GM21723 (cell line): Measurements from ENCODE around the gene SH2D6.
A peak's percentile ranks its signal among the peaks of the same experiment; 100 is the strongest.
"Not testable (repeated sequence)": the region's sequence is repeated elsewhere in the genome, so short reads cannot be mapped to it uniquely, and the experiment has no call there.

ENCODE experiments used
- ATAC-seq: cut with Tn5 transposase; IDR thresholded peaks from one replicate; pipeline ENCODE4 v1.9.1; 2021; ENCODE audit warnings: mild to moderate bottlenecking, moderate library complexity; ENCODE audit not compliant: unreplicated experiment

SH2D6 gene

DNA sequence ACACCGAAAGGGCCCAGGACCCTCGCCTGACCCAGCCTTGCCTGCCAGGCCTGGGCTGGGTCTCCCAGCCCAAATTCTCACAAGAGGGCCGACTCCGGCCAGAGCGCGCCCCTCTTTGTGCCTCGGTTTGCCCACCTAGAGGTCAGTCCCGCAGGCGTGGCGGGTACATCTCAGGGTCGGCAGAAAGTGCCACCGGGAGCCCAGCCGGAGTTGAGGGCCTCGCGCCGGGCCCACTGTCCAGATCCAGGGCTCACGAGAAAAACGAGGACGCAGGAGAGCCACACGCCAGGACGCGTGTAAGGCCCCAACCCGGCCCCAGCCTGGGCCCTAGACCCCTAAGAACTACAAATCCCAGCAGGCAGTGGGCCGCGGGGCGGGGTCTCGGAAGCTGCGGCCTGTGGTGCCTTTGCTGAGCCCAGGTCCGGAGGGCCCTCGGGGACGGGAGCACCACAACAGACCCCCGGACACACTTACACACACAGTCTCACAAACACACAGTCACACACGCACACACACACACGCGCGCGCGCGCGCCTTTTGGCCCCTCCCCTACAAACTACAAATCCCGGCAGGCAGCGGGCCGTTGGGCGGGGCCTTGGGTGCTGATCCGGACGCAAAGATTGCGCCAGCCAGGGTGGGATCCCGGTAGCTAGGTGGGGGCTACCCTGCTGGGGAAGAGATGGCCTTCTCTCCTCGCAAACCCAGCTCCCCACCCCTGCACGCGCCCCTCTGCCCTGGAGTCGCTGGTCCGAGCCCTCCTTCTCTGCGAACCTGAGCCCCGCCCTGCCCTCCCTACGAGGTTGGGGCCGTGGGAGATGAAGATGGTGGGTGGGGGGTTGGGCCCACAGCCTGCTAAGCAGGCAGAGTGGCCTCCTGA, at the start of gene SH2D6:
SH2D6 (plus strand) TSS at position 583 of the 877 bp plus-strand sequence. CDS start 10,752 bp downstream, outside the sequence.
- peak; percentile 82 for ATAC-seq

DNA sequence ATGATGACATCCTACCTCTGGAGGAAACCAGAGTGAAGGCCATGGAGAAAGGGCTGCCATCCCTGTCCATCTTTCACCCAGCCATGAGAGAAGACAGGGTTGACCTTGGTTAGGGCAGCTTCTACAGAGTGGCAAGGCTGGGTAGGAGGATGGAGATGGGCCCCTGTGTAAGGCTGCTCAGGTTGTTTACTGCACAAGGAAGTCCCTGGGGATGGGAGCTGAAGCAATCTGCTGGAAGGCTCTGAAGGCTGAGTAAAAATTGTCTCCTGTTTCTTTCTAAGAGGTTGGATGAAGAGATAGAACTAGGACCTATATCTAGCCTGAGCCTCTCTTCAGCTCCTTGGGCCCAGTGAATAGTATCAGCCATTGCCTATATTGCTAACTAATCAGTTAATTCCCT, 49.6 kb upstream of the SH2D6 start:
- no peak for ATAC-seq

DNA sequence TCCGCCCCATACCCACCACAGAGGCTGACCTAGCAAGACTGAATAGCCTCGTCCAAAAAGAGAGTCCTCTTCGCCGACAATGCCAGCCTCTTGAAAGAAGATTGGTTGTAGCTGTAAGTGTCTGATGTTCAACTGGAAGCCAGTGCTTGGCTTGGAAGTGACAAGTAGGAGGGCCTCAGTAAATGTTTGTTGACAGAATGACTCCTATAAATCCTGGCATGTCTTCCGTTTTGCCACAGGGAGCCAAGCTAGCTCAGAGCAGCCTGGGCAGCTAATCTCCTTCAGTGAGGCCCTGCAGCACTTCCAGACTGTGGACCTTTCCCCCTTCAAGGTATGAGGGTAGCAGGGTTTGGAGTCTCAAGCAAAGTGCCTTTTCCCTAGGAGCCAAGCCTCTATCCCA, 49.0 kb upstream of the SH2D6 start:
- ATAC-seq, result no peak

DNA sequence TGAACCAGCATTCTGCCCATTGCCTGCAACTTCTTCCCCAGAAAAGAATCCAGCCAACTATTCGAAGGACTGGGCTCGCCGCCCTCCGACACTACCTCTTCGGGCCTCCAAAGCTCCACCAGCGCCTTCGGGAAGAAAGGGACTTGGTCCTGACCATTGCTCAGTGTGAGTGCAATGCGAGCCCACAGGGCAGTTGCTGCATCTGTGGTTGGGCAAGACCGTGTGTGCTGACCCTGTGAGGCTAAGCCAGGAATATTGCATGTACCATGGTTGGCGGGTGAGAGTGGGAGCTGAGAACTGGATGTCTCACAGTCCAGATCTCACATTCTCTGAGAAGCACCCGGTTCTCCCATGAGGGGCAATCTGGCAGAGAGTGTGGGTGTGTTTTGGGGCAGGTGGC, 47.5 kb upstream of the SH2D6 start:
- ATAC-seq, result no peak

DNA sequence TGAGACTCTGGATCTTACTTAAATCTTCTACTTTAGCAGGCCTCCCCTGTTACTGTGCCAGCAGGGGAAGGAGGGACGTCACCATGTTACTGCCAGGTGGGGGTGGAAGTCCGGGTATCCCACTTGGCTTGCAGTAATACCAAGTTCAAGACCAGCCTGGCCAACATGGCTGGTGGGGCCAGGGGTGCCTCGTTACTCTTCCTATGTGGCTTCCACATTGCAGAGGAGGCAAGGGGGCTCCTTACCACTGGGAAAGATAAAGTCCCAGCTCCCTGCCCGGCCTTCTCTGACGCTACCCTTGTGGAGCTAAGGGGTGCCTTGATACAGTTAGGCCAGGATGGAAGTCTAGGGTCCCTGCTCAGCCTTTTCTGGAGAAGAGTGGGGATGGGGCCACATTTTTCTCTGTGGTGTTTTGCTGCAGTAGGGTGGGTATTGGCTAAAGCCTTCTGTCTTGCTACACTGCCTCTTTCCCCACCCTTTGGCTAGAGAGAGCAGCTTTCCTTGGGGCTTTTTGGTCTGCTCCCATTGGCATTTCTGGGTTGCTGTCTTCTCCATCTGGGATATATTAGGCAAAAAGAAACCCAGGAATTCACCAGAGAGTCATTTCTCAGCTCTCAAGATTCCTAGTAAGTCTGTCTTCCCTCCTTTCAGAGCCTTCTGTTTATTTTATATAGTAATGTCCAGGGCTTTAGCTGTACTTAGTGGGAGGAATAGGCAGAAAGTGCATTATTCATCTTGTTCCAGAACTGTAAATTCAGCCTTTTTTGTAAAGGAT, 42.0 kb upstream of the SH2D6 start:
- no peak for ATAC-seq

DNA sequence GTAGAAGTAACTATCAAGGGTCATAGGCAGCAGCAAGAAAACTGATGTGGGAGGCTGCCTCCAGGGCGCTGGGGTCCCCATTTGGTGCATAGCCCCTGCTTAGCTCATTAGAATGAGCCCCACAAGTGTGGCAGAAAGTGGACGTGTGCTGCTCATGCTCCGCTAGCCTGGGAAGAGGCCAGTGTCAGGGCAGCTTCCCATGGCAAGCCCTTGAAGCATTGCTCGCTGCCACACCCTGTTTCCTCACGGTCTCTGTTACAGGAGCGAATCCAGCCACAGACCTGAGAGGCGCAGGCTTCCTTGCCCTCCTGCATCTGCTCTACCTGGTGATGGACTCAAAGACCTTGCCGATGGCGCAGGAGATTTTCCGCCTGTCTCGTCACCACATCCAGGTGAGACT, 41.4 kb upstream of the SH2D6 start:
- no peak for ATAC-seq

DNA sequence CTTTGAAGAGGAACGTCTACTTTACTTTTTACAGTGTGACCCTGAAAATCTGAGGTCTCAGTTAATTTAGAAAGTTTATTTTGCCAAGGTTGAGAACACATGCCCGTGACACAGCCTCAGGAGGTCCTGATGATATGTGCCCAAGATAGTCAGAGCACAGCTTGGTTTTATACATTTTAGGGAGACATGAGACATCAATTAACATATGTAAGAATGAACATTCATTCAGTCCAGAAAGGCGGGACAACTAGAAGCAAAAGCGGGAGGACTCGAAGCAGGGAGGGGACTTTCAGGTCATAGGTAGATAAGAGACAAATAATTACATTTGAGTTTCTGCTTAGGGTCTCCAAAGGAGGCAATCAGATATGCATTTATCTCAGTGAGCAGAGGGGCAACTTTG, 40.3 kb upstream of the SH2D6 start:
- ATAC-seq, result no peak

DNA sequence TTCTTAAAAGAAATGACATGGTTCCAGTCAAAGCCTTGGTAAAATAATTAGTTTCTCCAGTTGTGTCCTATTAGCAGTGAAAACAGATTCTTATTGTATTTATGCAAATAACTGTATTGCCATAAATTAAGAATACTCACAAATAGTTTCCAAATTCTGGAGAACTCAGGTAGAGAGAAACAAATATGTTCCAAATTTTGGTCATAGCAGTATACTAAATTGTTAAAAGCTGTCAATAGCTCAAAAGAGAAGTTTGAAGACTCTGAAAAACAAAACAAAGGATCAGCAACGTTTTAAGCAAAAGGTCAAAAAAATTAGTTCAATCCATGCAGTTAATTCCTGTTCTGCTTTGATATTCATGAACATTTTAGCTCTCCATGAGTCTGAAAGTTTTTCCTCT, 38.5 kb upstream of the SH2D6 start:
- no peak for ATAC-seq

DNA sequence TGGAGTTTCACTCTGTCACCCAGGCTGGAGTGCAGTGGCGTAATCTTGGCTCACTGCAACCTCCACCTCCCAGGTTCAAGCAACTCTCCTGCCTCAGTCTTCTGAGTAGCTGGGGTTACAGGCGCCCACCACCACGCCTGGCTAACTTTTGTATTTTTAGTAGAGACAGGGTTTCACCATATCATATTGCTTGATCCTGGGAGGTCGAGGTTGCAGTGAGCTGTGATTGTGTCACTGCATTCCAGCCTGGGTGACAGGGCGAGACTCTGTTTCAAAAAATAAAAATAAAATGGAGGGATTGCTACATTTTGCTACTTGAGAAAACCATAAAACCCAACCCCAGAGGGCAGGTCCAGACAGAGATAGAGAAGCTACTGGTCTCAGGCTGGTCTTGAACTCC, 35.4 kb upstream of the SH2D6 start:
- ATAC-seq, result not testable (repeated sequence)

DNA sequence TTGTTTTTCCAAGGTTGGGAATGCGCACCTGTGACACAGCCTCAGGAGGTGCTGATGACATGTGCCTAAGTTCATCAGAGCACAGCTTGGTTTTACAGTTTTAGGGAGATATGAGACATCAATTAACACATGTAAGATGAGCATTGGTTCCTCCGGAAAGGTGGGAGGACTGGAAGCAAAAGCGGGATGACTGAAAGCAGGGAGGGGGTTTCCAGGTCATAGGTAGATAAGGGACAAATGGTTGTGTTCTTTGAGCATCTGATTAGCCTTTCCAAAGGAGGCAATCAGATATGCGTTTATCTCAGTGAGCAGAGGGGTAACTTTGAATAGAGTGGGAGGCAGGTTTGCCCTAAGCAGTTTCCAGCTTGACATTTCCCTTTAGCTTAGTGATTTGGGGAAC, 34.7 kb upstream of the SH2D6 start:
- ATAC-seq, result no peak

DNA sequence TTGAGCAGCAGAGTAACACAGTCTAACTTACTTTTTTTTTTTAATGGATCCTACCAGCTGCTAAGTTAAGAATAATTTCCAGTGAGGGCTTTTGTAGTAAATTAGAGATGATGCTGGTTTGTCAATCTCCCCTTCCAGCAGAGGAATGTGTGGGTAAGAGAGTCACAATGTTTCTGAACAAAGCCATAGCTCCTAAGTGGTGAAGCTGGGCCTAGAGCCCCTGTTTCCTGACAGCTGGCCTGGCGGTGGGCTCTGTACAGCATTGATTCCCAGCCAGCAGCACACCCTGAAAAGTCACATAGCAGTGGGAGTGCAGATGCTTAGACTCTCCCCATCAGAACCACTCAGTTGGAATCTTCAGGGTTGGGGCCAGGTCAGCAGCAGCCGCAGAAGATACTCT, 32.8 kb upstream of the SH2D6 start:
- ATAC-seq, result no peak

DNA sequence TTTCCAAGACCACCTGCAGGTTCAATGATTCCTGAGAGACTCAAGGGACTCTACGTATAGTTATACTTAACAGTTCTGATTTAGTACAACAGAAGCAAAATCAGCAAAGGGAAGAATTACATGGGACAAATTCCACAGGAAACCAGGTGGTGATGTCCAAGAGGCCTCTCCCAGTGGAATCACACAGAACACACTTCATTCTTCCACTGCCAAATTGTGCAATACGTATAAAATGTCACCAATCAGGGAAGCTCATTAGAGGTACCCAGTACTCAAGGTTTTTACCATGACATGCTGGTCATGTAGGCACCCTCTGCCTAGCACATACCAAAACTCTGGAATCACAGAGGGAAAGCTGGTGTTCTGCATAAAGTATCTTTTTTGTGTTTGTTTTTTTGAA, 30.8 kb upstream of the SH2D6 start:
- no peak for ATAC-seq

DNA sequence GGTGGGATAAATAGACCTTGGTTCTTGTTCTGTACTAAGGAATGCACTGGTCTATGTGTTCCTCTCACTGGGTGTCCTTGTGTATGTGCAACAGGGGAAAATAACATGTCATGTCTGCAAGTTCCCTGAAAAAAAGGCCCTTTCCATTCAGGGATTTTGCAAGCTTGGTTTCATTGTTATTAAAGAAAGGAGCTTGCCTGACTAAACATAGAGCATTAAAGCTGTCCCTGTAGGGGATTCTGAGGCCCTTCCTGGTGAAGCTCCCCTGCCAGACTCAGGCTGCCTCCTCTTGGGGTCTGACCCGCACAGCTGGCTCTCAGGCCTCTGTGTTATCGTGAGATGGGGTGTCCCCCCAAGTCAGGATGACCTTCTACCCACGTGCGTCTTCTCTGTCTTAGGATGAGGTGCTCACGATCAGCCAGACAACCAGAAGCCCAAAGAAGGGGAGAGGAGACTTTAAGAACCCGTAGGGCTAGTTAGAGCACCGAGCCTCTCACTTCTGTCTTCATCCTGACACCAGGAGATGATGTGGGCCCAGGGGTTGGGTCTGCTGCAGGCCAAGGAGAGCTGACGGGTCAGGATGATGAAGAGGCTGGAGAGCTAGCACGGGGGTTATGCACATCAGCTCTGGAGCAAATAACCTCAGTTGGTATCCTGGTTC, 29.5 kb upstream of the SH2D6 start:
- ATAC-seq, result no peak

DNA sequence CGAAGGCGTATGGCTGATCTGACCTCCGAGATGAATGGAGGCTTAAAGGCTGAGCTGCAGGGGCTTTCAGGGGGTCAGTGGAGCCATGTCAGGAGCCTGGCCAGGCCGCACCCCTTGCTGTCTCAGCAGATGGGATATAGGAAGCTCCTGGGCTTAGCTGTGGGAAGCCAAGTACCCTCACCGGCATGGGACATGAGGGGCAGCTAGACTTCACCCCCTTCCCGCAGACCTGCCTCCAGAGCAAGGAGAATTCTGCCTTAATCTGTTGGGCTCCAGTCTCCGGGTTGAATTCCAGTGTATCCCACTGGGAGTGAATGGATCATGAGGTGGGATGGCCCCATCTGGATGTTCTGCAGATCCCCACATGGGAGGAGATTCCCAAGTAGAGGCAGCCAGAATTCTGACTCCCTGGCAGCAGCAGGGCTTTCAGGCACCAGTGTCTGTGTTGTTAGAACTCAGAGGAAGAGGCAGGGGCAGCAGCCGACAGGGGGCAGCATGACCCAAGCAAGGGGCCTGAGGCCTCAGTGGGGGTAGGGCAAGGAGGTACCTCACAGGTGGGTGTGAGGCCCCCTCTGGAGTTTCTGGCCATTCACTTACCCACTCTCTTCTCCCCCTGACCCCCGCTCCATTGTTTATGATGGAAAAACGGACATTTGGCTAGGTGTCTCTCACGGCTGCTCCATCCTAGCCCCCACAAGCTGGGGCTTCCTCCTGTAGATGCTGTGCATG, 27.4 kb upstream of the SH2D6 start:
- ATAC-seq, result peak; percentile 50

DNA sequence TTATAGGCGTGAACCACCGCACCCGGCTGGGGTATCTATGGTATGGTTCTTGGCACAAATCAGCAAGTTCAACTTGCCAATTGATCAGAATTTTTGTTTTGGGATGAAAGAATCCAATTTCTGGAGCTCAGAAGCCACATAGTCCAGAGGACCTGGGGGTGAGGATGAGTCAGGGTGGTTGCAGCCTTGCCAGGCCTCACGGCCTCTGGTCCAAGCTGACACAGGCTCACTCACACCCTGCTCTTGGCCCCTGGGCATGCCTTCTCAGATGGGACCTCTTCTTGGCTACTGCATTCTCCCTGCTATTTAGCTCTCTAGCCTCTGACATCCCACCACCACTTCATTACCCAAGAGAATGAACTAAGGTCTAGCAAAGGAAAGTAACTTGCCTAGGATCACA, 24.7 kb upstream of the SH2D6 start:
- ATAC-seq, result no peak

DNA sequence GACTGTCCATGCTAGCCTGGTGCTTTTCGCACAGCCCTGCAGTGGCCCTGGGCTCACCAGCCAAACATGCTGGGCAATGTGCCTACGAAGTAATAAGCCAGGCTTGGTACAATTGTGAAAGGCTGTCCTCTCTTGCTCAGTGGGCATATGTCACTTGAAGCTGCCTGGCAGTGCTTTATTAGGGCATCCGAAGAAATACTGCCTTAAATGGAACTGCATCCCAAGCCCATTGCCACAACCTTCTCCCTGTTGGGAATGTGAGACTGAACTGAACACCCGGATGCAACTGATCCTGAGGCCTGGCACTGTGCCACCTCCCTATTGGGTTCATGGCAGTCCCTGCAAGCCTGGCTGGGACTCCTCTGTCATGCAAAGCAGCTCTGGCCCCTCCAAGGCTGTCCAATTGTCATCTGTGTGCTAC, 24.2 kb upstream of the SH2D6 start:
- ATAC-seq, result no peak

DNA sequence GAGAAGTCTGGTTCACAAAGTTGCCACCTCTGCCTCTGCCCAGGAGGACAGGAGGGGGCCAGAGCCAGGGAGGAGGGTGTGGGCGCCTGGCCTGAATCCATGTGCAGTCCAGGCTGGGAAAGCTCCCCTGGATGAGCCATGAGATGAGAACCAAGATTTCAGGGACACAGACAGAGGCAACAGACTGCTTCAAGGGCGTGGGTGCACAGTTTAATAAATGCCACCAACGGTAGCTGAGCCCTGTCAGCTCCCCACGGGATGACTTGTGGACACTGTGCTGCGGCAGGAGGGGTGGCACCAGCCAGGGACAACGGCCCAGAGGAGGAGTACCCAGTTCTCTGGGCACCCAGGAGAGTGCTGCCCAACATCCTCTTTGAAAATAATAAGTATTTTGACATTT, 23.5 kb upstream of the SH2D6 start:
- no peak for ATAC-seq

DNA sequence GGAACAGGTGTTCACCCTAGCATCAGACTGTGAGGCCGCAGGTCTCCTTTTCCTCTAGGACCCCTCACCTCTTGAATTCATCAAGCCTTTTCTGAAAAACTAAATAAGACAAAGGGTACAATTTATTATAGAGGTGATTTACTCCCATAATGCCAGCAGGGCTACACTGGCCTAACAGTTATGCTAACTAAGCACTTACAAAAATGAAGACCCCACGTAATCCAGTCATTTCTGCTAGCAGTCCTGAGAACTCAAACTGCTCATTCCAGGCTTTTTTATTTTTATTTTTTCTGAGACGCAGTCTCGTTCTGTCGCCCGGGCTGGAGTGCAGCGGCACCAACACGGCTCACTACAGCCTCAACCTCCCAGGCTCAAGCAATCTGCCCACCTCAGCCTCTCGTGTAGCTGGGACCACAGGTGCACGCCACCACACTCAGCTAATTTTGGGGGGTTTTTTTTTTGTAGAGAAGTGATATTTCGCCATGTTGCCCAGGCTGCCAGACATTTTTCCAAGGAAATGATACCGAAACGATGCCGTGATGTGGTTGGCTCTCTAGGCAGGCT, 22.5 kb upstream of the SH2D6 start:
- no peak for ATAC-seq

DNA sequence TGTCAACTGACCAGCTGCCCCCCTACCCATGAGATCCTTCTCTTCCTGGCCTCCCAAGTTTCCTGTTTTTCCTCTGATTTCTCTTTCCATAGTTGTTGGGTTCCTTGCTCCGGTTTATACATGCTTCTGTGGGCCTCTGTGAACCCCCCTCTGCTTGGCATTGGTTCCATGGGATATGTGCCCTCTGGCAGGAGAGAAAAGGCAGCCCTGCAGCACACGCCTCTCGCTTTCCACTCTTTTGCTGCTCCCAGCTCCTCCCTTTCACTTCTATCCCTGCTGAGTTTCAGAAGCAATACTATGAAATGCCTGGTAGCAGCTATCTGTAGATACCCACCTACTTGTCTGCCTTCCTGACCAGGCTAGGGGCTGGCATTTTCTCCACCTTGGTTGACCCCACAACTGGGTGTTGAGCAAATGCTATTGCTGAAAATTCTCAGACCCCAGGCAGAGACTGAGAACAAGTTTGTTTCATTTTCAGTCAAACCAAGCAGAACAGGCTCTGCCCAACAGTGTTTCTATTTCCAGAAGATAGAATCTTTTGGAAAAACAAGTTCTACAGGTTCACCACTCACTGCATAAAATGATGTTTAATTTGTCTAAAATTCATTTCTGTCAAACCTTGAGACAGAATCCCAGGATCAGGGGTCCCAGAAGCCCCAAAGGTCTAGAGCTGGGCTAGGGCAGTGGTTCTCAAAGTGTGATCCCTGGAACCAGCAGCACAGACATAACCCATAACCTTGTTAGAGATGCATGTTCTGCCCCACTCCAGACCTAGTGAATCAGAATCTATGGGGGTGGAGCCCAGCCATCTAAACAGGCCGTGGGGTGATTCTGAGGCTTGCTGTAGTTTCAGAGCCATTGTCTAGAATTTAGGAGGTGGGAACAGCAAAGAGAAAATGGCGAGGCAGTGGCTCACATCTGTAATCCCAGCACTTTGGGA, 21.7 kb upstream of the SH2D6 start:
- ATAC-seq, result no peak

DNA sequence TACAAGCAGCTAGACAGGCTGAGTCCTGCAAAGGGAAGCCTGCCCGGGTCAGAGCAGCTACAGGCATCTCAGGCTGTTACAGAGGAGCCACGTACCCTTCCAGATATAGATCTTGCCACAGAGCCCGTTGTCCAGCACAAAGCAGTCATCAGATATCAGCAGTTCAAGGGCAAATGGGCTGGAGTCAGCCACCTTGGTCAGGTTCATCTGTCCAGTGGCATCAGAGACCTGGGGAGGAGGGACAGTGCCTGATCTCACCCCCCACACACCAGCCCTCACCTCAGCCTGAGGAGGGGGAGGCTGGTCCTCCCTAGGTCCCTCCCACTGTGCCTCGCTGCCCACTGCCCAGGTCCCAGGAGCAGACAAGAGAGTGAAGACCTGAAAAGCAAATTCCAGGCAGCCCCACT, 20.6 kb upstream of the SH2D6 start:
- ATAC-seq, result no peak
